Panc1 (cell line): ENCODE data around the gene NUDT22.

Source experiments
- CTCF ChIP-seq: fragments of 450-650 bp; IDR thresholded peaks from 2 replicates; pipeline ENCODE4 v1.5.1; 2017; ENCODE audit warnings: mild to moderate bottlenecking
- POLR2AphosphoS5 ChIP-seq: IDR thresholded peaks from 2 replicates; pipeline ENCODE4 v1.6.1; 2012; ENCODE audit warnings: mild to moderate bottlenecking, low read depth, low read length, moderate library complexity
- REST ChIP-seq, 2 experiments: IDR thresholded peaks; 2 replicates each; pipeline ENCODE4 v1.6.1; 2011 to 2012; ENCODE audit warnings: low read depth in 2 of 2, control low read depth in 1 of 2, low read length in 1 of 2, mild to moderate bottlenecking in 1 of 2, moderate library complexity in 1 of 2; ENCODE audit not compliant: insufficient read depth in 1 of 2

GRCh38 chr11:64261556-64262080, 35.5 kb downstream of the NUDT22 start:
- no peak for TF ChIP-seq CTCF
- no peak for TF ChIP-seq REST (IDR thresholded peaks at IDR 0.05; ENCODE audit: insufficient read depth in 1 of 2, low read depth in 2 of 2, low read length in 1 of 2)
- no peak for TF ChIP-seq POLR2AphosphoS5
